ENCODE results near the gene LAMP2.

Gene LAMP2

GRCh38 chrX:120468479-120468824 is 644 bp downstream of the LAMP2 start:
- TF ChIP-seq SIN3A (IDR thresholded peaks at IDR 0.05; ENCODE audit: borderline replicate concordance, insufficient read depth, low read length) (no peak), TAF1 (IDR thresholded peaks at IDR 0.05; ENCODE audit: borderline replicate concordance, insufficient read depth, low read length) (no peak), FOXP2 (optimal IDR thresholded peaks at IDR 0.05; ENCODE audit: borderline replicate concordance, extremely low read depth, extremely low read length, insufficient read depth) (no peak), POLR2AphosphoS5 (IDR thresholded peaks at IDR 0.05; ENCODE audit: low read depth, low read length) (no peak)
- TF ChIP-seq, protein P1, sequence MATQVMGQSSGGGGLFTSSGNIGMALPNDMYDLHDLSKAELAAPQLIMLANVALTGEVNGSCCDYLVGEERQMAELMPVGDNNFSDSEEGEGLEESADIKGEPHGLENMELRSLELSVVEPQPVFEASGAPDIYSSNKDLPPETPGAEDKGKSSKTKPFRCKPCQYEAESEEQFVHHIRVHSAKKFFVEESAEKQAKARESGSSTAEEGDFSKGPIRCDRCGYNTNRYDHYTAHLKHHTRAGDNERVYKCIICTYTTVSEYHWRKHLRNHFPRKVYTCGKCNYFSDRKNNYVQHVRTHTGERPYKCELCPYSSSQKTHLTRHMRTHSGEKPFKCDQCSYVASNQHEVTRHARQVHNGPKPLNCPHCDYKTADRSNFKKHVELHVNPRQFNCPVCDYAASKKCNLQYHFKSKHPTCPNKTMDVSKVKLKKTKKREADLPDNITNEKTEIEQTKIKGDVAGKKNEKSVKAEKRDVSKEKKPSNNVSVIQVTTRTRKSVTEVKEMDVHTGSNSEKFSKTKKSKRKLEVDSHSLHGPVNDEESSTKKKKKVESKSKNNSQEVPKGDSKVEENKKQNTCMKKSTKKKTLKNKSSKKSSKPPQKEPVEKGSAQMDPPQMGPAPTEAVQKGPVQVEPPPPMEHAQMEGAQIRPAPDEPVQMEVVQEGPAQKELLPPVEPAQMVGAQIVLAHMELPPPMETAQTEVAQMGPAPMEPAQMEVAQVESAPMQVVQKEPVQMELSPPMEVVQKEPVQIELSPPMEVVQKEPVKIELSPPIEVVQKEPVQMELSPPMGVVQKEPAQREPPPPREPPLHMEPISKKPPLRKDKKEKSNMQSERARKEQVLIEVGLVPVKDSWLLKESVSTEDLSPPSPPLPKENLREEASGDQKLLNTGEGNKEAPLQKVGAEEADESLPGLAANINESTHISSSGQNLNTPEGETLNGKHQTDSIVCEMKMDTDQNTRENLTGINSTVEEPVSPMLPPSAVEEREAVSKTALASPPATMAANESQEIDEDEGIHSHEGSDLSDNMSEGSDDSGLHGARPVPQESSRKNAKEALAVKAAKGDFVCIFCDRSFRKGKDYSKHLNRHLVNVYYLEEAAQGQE (IDR thresholded peaks at IDR 0.05; ENCODE audit: insufficient read depth in 1 of 2, low read depth in 2 of 2, low read length in 2 of 2) = no peak

- TF ChIP-seq SIN3A (IDR thresholded peaks at IDR 0.05; ENCODE audit: borderline replicate concordance, insufficient read depth, low read length) (no peak), TAF1 (IDR thresholded peaks at IDR 0.05; ENCODE audit: borderline replicate concordance, insufficient read depth, low read length) (no peak), FOXP2 (optimal IDR thresholded peaks at IDR 0.05; ENCODE audit: borderline replicate concordance, extremely low read depth, extremely low read length, insufficient read depth) (no peak), POLR2AphosphoS5 (IDR thresholded peaks at IDR 0.05; ENCODE audit: low read depth, low read length) (no peak)
- TF ChIP-seq, protein P1 (IDR thresholded peaks at IDR 0.05; ENCODE audit: insufficient read depth in 1 of 2, low read depth in 2 of 2, low read length in 2 of 2) = no peak
Observed at GRCh38 chrX:120468071-120468470, 1.0 kb downstream of the LAMP2 start.

DNA sequence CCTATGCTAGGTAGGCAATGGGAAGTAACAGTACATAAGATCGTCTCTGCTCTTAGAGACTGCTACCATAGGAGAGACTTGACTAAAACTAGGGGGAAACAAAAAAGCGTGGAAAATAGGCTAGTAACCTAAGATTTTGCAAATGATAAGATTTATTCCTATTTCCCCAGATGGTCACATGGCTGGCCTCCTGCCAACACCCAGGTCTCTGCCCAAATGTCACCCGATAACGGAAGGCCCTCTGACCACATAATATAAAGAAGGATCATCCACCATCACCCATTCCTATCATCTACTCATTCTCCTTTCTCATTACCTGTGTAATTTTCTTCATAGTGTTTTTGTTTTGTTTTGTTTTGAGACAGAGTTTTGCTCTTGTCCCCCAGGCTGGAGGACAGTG is 4.7 kb downstream of the LAMP2 start:
- TF ChIP-seq POLR2AphosphoS5 (IDR thresholded peaks at IDR 0.05; ENCODE audit: low read depth, low read length) (no peak), TAF1 (IDR thresholded peaks at IDR 0.05; ENCODE audit: borderline replicate concordance, insufficient read depth, low read length) (no peak)
- TF ChIP-seq, protein P1 (IDR thresholded peaks at IDR 0.05; ENCODE audit: insufficient read depth in 1 of 2, low read depth in 2 of 2, low read length in 2 of 2) = no peak

DNA sequence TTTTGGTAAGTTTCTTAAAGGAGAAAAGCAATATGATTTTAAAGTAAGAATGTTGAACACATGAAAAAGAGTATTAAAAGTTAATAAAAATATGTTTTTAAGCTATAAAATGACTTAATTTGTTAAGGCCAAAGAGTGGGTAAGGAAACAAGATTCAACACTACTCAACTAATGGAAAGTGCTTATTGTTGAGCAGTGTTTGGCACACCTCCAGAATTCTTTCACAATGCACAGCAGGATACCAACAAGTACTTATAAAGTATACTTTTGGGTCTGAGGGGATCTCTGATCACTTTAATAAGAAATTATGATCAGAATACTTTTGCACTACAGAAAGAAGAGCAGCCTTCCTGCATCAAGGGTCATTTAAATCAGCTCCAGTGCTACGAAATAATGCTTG is 5.9 kb downstream of the LAMP2 start:
- TF ChIP-seq SIN3A (IDR thresholded peaks at IDR 0.05; ENCODE audit: borderline replicate concordance, insufficient read depth, low read length) (no peak), TAF1 (IDR thresholded peaks at IDR 0.05; ENCODE audit: borderline replicate concordance, insufficient read depth, low read length) (no peak), POLR2AphosphoS5 (IDR thresholded peaks at IDR 0.05; ENCODE audit: low read depth, low read length) (no peak), FOXP2 (optimal IDR thresholded peaks at IDR 0.05; ENCODE audit: borderline replicate concordance, extremely low read depth, extremely low read length, insufficient read depth) (no peak)
- TF ChIP-seq, protein P1 (IDR thresholded peaks at IDR 0.05; ENCODE audit: insufficient read depth in 1 of 2, low read depth in 2 of 2, low read length in 2 of 2) = no peak

DNA sequence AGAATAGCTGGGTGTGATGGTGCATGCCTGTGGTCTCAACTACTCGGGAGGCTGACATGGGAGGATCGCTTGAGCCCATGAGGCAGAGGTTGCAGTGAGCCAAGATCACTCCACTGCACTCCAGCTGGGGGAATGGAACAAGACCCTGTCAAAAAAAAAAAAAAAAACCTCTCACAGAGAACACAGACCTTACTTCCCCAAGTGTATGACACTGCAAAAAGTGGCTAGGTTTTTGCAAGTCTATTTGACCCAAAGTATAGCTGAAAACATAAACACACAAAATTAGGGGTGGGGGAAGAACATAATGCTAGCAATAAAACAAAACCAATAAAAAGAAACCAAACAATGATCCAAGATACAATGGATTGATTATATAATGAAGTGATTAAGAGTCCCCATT is 6.7 kb downstream of the LAMP2 start:
- TF ChIP-seq SIN3A (IDR thresholded peaks at IDR 0.05; ENCODE audit: borderline replicate concordance, insufficient read depth, low read length) (no peak), TAF1 (IDR thresholded peaks at IDR 0.05; ENCODE audit: borderline replicate concordance, insufficient read depth, low read length) (no peak), FOXP2 (optimal IDR thresholded peaks at IDR 0.05; ENCODE audit: borderline replicate concordance, extremely low read depth, extremely low read length, insufficient read depth) (no peak), POLR2AphosphoS5 (IDR thresholded peaks at IDR 0.05; ENCODE audit: low read depth, low read length) (no peak)
- TF ChIP-seq, protein P1 (IDR thresholded peaks at IDR 0.05; ENCODE audit: insufficient read depth in 1 of 2, low read depth in 2 of 2, low read length in 2 of 2) = no peak
